Breast epithelium (tissue), 4 donors: ENCODE results near the gene HBA1. TPM values are rescaled to one million over a fixed set of nuclear protein-coding genes. Genes with fewer than 3 reads are reported as not detected.

Experiments used
- DNase-seq, 2 donors: peaks; one replicate each; pipeline ENCODE4 v3.0.0-alpha.2; 2019; ENCODE audit warnings: low spot score in 2 of 2
- H3K27ac ChIP-seq, 2 donors: fragments of 200-600 bp; sonication (generic) in 1 of 2; one replicate each; pipeline ENCODE4 v1.5.1; 2016 to 2019; ENCODE audit warnings: mild to moderate bottlenecking in 1 of 2
- H3K27me3 ChIP-seq, 2 donors: fragments of 200-600 bp; sonication (generic) in 1 of 2; one replicate each; pipeline versions ENCODE4 v1.5.1 to v1.6.0; 2017 to 2019; ENCODE audit warnings: control low read depth in 1 of 2, mild to moderate bottlenecking in 1 of 2
- H3K36me3 ChIP-seq: fragments of 200-600 bp; one replicate; pipeline ENCODE4 v1.5.1; 2019
- H3K4me1 ChIP-seq, 2 donors: fragments of 200-600 bp; sonication (generic); one replicate each; pipeline ENCODE4 v1.5.1; 2016 to 2019; ENCODE audit warnings: control low read depth in 1 of 2
- H3K4me3 ChIP-seq, 3 donors: fragments of 200-600 bp; sonication (generic); 1 replicate in 2 of 3; 2 replicates in 1 of 3; pipeline ENCODE4 v1.5.1; 2016 to 2019; ENCODE audit warnings: mild to moderate bottlenecking in 3 of 3, moderate library complexity in 2 of 3
- H3K9me3 ChIP-seq, 2 donors: fragments of 200-600 bp; sonication (generic) in 1 of 2; one replicate each; pipeline ENCODE4 v1.5.1; 2016 to 2019; ENCODE audit warnings: control low read depth in 1 of 2
- CTCF ChIP-seq, 3 donors: fragments of 450-650 bp; IDR thresholded peaks; one replicate each; pipeline ENCODE4 v1.5.1; 2016 to 2017; ENCODE audit warnings: antibody characterized with exemption in 3 of 3, mild to moderate bottlenecking in 3 of 3, moderate library complexity in 3 of 3
- POLR2A ChIP-seq: fragments of 450-650 bp; IDR thresholded peaks from one replicate; pipeline ENCODE4 v1.6.1; 2016; ENCODE audit warnings: antibody characterized with exemption, mild to moderate bottlenecking, moderate library complexity
- POLR2AphosphoS5 ChIP-seq, 3 donors: sonication (generic); formaldehyde crosslinking; IDR thresholded peaks; one replicate each; pipeline ENCODE4 v1.6.1; 2017; ENCODE audit warnings: antibody characterized with exemption in 3 of 3
- intact Hi-C: fragments of 100-400 bp; cut with DNase I; formaldehyde crosslinking; loops from one replicate; pipeline ENCODE4 v1.15.1; 2023; ENCODE audit warnings: low total_unique reads
- total RNA-seq, 3 donors: library from RNA; depleted of rRNA; stranded (reverse); fragments of >200 nt; gene quantifications; one replicate each; pipeline ENCODE4 v1.1.0, GENCODE V29; 2016

HBA1 gene
- total RNA-seq, 3 donors from 2014 or later: 5.6 to 15.2 (median 10.4) TPM

- TF ChIP-seq CTCF (IDR thresholded peaks at IDR 0.05) (no peak), POLR2AphosphoS5 (IDR thresholded peaks at IDR 0.05) (no peak), POLR2A (no peak)
- intact Hi-C loops: no loop called here
- no peaks in the 10 kb centered on the region for H3K36me3 ChIP-seq
These were observed 36.2 kb upstream of the HBA1 start for GRCh38 chr16:140175-140857.

GRCh38 chr16:142405-142967 is 34.0 kb upstream of the HBA1 start:
- TF ChIP-seq POLR2AphosphoS5 (IDR thresholded peaks at IDR 0.05) (no peak), POLR2A (no peak), CTCF (IDR thresholded peaks at IDR 0.05) (no peak)
- no peak for DNase-seq
- Histone ChIP-seq H3K9me3 (no peaks in the 10 kb centered on the region), H3K27me3 (no peaks in the 10 kb centered on the region), H3K27ac (no peak overlapping the region), H3K36me3 (no peaks in the 10 kb centered on the region), H3K4me3 (no peak overlapping the region), H3K4me1 (no peaks in the 10 kb centered on the region)
- intact Hi-C loops: no loop called here

More at GRCh38 chr16:140175-140857, 36.2 kb upstream of the HBA1 start:
- H3K9me3 ChIP-seq: no peaks in the 10 kb centered on the region
- no peaks in the 10 kb centered on the region for H3K4me1 ChIP-seq
- H3K4me3 ChIP-seq: no peak overlapping the region
- H3K27me3 ChIP-seq: no peaks in the 10 kb centered on the region
- no peak for DNase-seq
- no peak overlapping the region for H3K27ac ChIP-seq

GRCh38 chr16:143047-143446 is 33.4 kb upstream of the HBA1 start:
- H3K27ac ChIP-seq: peak overlapping the region in 1 of 2 donors; percentile 5
- intact Hi-C loops: no loop called here
- no peak for DNase-seq

GRCh38 chr16:143456-143855 is 33.0 kb upstream of the HBA1 start:
- H3K9me3 ChIP-seq: no peaks in the 10 kb centered on the region
- no peaks in the 10 kb centered on the region for H3K36me3 ChIP-seq
- TF ChIP-seq POLR2AphosphoS5 (IDR thresholded peaks at IDR 0.05) (no peak), POLR2A (no peak), CTCF (IDR thresholded peaks at IDR 0.05) (no peak)
- no peak overlapping the region for H3K4me3 ChIP-seq
- peak overlapping the region; percentile 5 to 17 for H3K27ac ChIP-seq
- no peaks in the 10 kb centered on the region for H3K27me3 ChIP-seq
- intact Hi-C loops: no loop called here
- no peaks in the 10 kb centered on the region for H3K4me1 ChIP-seq
- DNase-seq: no peak

More at GRCh38 chr16:143047-143446, 33.4 kb upstream of the HBA1 start:
- TF ChIP-seq CTCF (IDR thresholded peaks at IDR 0.05): no peak
- no peak for TF ChIP-seq POLR2AphosphoS5 (IDR thresholded peaks at IDR 0.05)
- no peak for TF ChIP-seq POLR2A
- no peaks in the 10 kb centered on the region for H3K36me3 ChIP-seq
- no peak overlapping the region for H3K4me3 ChIP-seq
- H3K27me3 ChIP-seq: no peaks in the 10 kb centered on the region
- no peaks in the 10 kb centered on the region for H3K4me1 ChIP-seq
- no peaks in the 10 kb centered on the region for H3K9me3 ChIP-seq

GRCh38 chr16:144797-145252 is 31.7 kb upstream of the HBA1 start:
- Histone ChIP-seq H3K4me3 (no peak overlapping the region), H3K27ac (no peak overlapping the region), H3K27me3 (no peaks in the 10 kb centered on the region), H3K4me1 (no peaks in the 10 kb centered on the region), H3K9me3 (no peaks in the 10 kb centered on the region), H3K36me3 (no peaks in the 10 kb centered on the region)
- no peak for DNase-seq
- TF ChIP-seq POLR2AphosphoS5 (IDR thresholded peaks at IDR 0.05) (no peak), POLR2A (no peak), CTCF (IDR thresholded peaks at IDR 0.05) (no peak)
- intact Hi-C loops: no loop called here
